LNCAP (cell line): ENCODE measurements around the gene MAPKAPK3.

Source experiments
- TF ChIP-seq, protein P1 (sequence below): fragments of 450-650 bp; IDR thresholded peaks from 2 replicates; pipeline ENCODE4 v1.5.1; 2017; ENCODE audit warnings: mild to moderate bottlenecking

The MAPKAPK3 gene

DNA sequence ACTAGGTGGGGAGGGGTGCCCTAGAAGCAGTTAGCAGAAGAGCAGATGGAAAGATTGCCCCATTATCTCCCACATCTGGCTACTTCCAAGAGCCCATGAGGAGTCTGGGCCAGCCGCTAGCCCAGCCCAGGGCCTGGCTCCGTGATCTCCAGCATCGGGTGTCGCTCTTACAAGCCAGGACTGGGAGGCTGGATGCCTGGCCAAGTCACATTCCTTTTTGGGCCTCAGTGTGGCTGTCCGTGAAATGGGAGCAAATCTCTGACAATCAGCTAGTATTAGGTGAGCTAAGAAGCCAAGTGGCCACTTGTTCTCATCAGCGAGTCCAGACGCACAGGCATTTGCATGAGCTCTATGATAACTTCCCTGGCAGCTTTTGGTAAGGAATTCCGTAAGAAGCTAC lies 34.5 kb downstream of the MAPKAPK3 start:
- TF ChIP-seq, protein P1, sequence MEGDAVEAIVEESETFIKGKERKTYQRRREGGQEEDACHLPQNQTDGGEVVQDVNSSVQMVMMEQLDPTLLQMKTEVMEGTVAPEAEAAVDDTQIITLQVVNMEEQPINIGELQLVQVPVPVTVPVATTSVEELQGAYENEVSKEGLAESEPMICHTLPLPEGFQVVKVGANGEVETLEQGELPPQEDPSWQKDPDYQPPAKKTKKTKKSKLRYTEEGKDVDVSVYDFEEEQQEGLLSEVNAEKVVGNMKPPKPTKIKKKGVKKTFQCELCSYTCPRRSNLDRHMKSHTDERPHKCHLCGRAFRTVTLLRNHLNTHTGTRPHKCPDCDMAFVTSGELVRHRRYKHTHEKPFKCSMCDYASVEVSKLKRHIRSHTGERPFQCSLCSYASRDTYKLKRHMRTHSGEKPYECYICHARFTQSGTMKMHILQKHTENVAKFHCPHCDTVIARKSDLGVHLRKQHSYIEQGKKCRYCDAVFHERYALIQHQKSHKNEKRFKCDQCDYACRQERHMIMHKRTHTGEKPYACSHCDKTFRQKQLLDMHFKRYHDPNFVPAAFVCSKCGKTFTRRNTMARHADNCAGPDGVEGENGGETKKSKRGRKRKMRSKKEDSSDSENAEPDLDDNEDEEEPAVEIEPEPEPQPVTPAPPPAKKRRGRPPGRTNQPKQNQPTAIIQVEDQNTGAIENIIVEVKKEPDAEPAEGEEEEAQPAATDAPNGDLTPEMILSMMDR = no peak

DNA sequence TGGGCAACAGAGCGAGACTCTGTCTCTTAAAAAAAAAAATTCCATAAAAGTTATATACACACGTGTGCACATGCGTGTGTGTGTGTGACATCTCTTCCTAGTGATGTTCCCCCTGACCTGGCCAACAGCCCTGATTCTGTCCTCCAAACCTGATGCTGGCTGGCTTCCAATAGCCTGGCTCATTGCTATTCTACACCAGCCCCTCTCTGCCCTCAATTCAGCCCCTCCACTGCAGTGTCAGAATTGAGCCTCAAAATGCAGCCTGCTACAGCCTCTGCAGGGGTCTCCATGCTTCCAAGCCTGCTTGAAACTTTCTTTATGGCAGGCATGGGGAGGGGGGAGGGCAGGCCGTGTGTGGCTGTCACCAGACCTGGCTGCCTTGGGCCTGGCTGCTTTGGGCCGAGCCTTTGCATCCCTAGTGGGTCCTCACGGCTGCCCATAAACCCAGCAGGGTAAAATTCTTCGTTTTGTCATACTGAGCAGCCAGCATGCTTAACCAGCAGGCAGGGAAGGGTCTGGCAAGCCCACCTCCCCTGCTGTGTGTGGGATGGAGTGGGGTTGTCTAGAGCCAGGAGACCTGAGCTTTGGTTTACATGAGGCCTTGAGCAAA lies 35.1 kb downstream of the MAPKAPK3 start:
- TF ChIP-seq, protein P1 = no peak

DNA sequence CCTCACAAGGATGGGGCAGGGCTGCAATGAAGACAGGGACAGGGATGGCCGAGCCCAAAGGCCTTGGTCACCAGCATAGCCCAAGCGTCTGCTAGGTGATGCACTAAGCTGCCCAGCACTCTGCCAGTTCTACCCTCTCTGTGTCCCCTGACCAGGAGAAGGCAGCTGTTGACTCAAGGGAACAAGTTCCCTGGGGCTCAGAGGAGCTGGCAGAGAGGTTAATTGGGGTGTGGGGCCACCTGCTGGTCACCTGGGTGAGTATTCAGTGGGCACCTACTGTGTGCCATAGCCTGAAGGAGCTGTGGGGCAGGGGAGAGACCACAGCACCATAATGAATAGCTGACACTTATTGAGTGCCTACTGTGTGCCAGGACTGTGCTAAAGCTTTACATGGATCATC lies 35.8 kb downstream of the MAPKAPK3 start:
- TF ChIP-seq, protein P1 = peak; percentile 54

DNA sequence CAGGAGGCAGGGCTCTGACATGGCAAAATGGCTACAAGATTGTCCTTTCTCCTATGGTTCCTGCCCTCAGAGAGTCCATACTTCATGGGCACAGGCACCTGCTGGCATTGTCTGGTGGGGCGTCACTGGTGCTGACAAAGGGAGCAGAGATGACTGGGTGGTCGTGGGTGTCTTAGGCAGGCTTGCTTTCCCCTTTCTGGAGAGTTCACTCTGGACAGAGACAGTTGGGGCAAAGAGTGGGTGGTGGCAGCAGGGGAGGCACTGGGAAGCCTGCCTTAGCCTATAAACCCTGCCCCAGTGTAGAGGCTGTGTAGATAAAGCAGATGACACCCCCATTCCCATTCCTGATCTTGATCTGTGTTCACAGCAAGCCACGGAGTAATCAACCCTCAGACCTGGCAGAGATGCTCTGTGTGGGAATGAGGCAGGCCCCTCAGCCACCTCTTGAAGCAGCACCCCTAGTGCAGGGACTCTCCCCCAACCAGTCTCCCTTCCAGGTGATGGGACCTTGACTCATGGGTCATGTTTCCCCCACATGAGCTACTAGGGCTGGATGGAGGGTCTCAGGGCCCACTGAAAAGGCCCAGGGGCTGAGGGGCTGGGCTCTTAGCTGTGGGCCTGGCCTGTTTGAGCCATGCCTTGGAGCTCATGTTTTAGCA lies 37.1 kb downstream of the MAPKAPK3 start:
- TF ChIP-seq, protein P1 = no peak

DNA sequence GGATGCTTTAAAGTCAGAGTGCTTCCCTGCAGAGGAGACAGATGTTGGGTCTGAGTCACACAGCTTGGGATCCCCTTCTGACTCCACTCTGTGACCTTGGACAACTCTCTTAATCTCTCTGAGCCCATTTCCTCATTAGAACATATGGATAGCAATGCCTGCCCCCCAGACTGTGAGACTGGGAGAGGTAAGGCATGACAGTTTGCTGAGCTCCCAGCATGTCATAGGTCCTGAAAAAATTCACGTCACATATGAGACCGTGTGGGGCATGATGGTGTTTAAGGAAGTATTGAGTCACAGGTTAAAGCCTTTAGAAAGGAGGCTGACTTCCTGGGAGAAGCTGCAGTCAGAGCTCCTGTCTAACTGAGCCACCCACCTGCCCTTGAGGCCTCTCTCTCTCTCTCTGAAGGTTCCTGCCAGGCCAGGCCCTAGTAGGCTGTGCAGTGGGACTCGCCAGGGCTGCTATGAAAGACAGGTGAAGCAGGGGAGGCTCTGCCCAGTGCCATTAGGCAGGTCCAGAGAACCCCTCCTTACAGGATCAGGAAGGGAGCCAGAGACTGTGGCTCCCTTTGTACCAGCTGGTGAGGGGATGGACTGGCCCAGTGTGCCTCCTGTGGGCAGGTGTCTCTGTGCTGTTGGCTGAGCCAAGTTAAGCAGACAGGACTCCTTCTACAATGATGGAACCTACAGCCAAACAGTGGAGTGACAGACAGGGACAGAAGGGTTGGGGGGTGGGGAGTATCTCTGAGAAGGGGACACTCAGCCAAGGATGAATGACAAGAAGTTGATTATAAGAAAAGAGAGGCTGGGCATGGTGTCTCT lies 38.3 kb downstream of the MAPKAPK3 start:
- TF ChIP-seq, protein P1 = no peak

DNA sequence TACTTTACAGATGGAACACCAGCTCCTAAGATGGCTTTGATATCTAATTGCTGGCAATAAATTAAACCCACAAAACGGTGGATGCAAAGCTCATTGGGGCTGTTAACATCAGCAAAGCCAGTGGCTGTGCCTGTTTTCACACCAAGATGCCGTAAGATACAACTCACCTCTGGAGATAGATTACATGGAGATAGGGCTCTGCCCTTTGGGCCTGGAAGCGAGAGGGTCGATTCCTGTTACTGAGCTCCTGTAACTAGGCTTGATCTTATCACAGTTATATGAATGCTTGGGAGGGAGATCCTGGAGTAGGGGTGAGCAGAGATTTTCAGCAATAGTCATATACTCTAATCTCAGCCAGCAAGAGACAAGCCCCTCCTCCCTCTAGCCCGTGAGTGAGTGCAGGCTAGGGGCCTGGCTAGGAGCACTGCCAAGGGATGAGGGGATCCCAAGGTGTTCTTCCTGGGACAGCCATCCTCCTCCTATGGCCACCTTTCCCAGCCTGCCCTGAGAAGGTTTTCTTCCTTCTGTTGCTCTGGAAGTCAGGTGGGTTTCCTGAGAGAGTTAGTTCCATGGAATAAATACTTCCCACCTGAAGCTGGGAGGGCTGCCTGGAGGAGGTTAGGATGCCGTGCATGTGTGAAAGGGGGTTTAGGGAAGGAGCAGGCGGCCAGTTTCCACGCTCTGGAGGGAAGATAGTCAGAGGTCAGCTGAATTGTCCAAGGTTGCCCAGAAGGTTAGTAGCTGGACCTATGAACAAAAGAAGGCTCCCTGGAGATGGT lies 39.7 kb downstream of the MAPKAPK3 start:
- TF ChIP-seq, protein P1 = no peak

- TF ChIP-seq, protein P1 = no peak
Measured at GRCh38 chr3:50657407-50657806, 40.5 kb downstream of the MAPKAPK3 start.
